Activated B cell treated with CpG ODN at 0.5 μM for 24 hours (primary cell): ENCODE measurements around the gene BTBD9. TPM values are rescaled to one million over a fixed set of nuclear protein-coding genes. Genes with fewer than 3 reads are reported as not detected.

Source experiments
- ATAC-seq: fragments of 200-7000 bp; cut with Tn5 transposase; one replicate; pipeline ENCODE4 v1.10.0; 2021; ENCODE audit warnings: low read depth, mild to moderate bottlenecking, moderate library complexity
- CTCF ChIA-PET: fragments of 350-600 bp; sonication (Branson Sonifier 250); formaldehyde crosslinking; loops from one replicate; lab custom pipeline; 2021; ENCODE audit warnings: antibody characterized with exemption; lab: Charles Lee
- POLR2A ChIA-PET: fragments of 350-600 bp; sonication (Branson Sonifier 250); formaldehyde crosslinking; loops from one replicate; lab custom pipeline; 2021; ENCODE audit warnings: antibody characterized with exemption; lab: Charles Lee
- DNase-seq: peaks from one replicate; pipeline ENCODE4 v3.0.0; 2022
- H3K27ac Mint-ChIP-seq: one replicate; pipeline ENCODE4 v1.8.0; 2020; ENCODE audit warnings: mixed read lengths
- H3K27me3 Mint-ChIP-seq: one replicate; pipeline ENCODE4 v1.8.0; 2021; ENCODE audit warnings: mixed read lengths
- H3K36me3 Mint-ChIP-seq: one replicate; pipeline ENCODE4 v1.8.0; 2021; ENCODE audit warnings: low read depth, mixed read lengths
- H3K4me1 Mint-ChIP-seq: one replicate; pipeline ENCODE4 v1.8.0; 2021; ENCODE audit warnings: mixed read lengths
- H3K4me3 Mint-ChIP-seq: one replicate; pipeline ENCODE4 v1.8.0; 2020; ENCODE audit warnings: mild to moderate bottlenecking, mixed read lengths
- H3K9me3 Mint-ChIP-seq: one replicate; pipeline ENCODE4 v1.8.0; 2020; ENCODE audit warnings: mixed read lengths
- intact Hi-C: fragments of 100-400 bp; cut with micrococcal nuclease; formaldehyde crosslinking; loops from one replicate; pipeline ENCODE4 v1.15.1; 2024
- total RNA-seq: library from RNA; stranded (reverse); gene quantifications from 2 replicates; pipeline ENCODE4 v1.2.3, GENCODE V29; 2022
- TF ChIP-seq, protein P1 (sequence below): fragments of 200-600 bp; IDR thresholded peaks from one replicate; pipeline ENCODE4 v1.8.0; 2022; ENCODE audit warnings: antibody characterized with exemption, mild to moderate bottlenecking

The BTBD9 gene
- total RNA-seq, 1 donor from 2014 or later: 25.7 TPM

DNA sequence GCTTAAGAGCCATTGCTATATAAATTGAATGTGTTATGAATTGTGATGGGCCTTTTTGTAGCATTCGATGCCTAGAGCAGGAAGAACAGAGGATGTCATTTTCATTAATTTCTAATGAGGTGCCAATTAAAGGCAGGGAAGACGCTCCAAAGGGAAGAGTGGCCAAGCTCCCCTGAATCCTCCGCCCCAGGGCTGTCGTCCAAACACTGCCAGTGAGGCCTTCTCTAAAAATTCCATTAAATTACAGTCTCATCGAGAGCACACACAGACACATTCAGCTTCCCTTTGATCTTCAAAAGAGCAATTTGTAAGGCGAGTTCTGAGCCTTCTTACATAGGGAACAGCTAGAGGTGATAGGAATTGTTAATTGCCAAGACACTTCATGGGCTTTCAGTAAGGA lies 520.2 kb downstream of the BTBD9 start:
- no peak overlapping the region for H3K4me3 Mint-ChIP-seq
- H3K27me3 Mint-ChIP-seq: no peaks in the 10 kb centered on the region
- ATAC-seq: no peak
- H3K36me3 Mint-ChIP-seq: peaks cover 84% of the 10 kb centered on the region
- ChIA-PET CTCF (no interaction called here), POLR2A (interaction anchor here (0.6 kb wide), 1 partner anchor 30 kb away, joined by 3 read pairs; no protein-coding TSS in a partner anchor)
- no peak overlapping the region for H3K27ac Mint-ChIP-seq
- intact Hi-C loops: no loop called here
- no peaks in the 10 kb centered on the region for H3K9me3 Mint-ChIP-seq
- no peaks in the 10 kb centered on the region for H3K4me1 Mint-ChIP-seq
- no peak for DNase-seq
- TF ChIP-seq, protein P1, sequence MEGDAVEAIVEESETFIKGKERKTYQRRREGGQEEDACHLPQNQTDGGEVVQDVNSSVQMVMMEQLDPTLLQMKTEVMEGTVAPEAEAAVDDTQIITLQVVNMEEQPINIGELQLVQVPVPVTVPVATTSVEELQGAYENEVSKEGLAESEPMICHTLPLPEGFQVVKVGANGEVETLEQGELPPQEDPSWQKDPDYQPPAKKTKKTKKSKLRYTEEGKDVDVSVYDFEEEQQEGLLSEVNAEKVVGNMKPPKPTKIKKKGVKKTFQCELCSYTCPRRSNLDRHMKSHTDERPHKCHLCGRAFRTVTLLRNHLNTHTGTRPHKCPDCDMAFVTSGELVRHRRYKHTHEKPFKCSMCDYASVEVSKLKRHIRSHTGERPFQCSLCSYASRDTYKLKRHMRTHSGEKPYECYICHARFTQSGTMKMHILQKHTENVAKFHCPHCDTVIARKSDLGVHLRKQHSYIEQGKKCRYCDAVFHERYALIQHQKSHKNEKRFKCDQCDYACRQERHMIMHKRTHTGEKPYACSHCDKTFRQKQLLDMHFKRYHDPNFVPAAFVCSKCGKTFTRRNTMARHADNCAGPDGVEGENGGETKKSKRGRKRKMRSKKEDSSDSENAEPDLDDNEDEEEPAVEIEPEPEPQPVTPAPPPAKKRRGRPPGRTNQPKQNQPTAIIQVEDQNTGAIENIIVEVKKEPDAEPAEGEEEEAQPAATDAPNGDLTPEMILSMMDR: no peak

DNA sequence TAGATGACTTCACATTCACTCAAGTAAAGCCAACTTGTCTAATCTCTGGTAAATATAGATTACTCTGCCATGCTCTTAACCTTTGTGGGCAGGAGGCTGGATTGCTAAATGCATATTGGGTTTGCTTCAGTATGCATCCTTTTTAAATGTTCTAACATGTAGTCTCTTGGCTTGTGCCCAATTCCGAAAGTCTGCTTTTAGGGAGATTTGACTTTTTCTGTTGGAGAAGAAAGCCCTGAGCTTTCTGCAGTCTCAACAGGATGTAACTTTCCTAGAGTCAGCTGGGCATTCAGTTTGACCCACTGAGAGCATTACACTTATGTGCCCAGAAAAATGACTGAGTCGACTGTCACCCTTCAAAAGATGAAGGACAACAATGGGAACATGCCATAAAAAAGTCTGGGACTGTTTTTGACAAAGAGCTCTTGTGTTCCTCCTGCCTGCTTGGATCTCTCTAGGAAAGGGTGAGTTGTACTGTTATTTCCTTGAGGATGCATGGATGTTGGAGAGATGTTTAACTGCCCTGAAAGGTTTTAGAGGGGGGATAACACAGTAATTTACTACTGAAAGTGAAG lies 520.9 kb downstream of the BTBD9 start:
- Mint-ChIP-seq H3K4me3 (no peak overlapping the region), H3K27me3 (no peaks in the 10 kb centered on the region), H3K4me1 (no peaks in the 10 kb centered on the region), H3K9me3 (no peaks in the 10 kb centered on the region), H3K27ac (no peak overlapping the region), H3K36me3 (peaks cover 86% of the 10 kb centered on the region)
- ATAC-seq (no peak), DNase-seq (no peak)
- TF ChIP-seq, protein P1: no peak
- intact Hi-C loops: no loop called here
- CTCF ChIA-PET: no interaction called here
- POLR2A ChIA-PET: no interaction called here

Other genes with a start within 250 kb of the BTBD9 start
- 52.0 and 52.4 TPM in 2 replicates for gene GLO1, start 63.2 kb upstream of the BTBD9 start, total RNA-seq
- 1.1 and 2.0 TPM in 2 replicates for gene DNAH8, start 75.4 kb upstream of the BTBD9 start, total RNA-seq